Hepatocyte (in vitro differentiated cells): Measurements from ENCODE around the gene WDR86. TPM values are rescaled to one million over a fixed set of nuclear protein-coding genes. Genes with fewer than 3 reads are reported as not detected.

Experiments
- DNase-seq: peaks from one replicate; pipeline ENCODE4 v3.0.0-alpha.2; 2016; ENCODE audit warnings: low spot score
- H2AFZ ChIP-seq: fragments of 200-600 bp; sonication (generic); 2 replicates; pipeline ENCODE4 v1.6.0; 2016; ENCODE audit warnings: antibody characterized with exemption, mild to moderate bottlenecking
- H3K27ac ChIP-seq: fragments of 200-600 bp; sonication (generic); 2 replicates; pipeline ENCODE4 v1.5.1; 2016; ENCODE audit warnings: mild to moderate bottlenecking
- H3K27me3 ChIP-seq: fragments of 200-600 bp; sonication (generic); 2 replicates; pipeline ENCODE4 v1.6.1; 2016
- H3K36me3 ChIP-seq: fragments of 200-600 bp; sonication (generic); replicated peaks from 2 replicates; pipeline ENCODE4 v1.5.1; 2016; ENCODE audit warnings: low read depth; ENCODE audit not compliant: insufficient read depth
- H3K4me1 ChIP-seq: fragments of 200-600 bp; sonication (generic); 2 replicates; pipeline ENCODE4 v1.5.1; 2016; ENCODE audit warnings: mild to moderate bottlenecking, moderate library complexity; ENCODE audit not compliant: insufficient read depth
- H3K4me2 ChIP-seq: fragments of 200-600 bp; sonication (generic); 2 replicates; pipeline ENCODE4 v1.6.0; 2016
- H3K4me3 ChIP-seq: fragments of 200-600 bp; sonication (generic); 2 replicates; pipeline ENCODE4 v1.5.1; 2016; ENCODE audit warnings: mild to moderate bottlenecking
- H3K79me2 ChIP-seq: fragments of 200-600 bp; sonication (generic); 2 replicates; pipeline ENCODE4 v1.6.0; 2017; ENCODE audit warnings: mild to moderate bottlenecking
- H3K9me2 ChIP-seq: fragments of 200-600 bp; sonication (generic); replicated peaks from 2 replicates; pipeline ENCODE4 v1.6.0; 2017; ENCODE audit warnings: mild to moderate bottlenecking; ENCODE audit not compliant: insufficient read depth
- H3K9me3 ChIP-seq: fragments of 200-600 bp; sonication (generic); 2 replicates; pipeline ENCODE4 v1.5.1; 2016; ENCODE audit warnings: low read depth, mild to moderate bottlenecking
- H4K20me1 ChIP-seq: fragments of 200-600 bp; sonication (generic); 2 replicates; pipeline ENCODE4 v1.6.0; 2016; ENCODE audit warnings: mild to moderate bottlenecking; ENCODE audit not compliant: insufficient read depth, poor library complexity, severe bottlenecking
- EZH2 ChIP-seq: fragments of 200-600 bp; sonication (generic); IDR thresholded peaks from 2 replicates; pipeline ENCODE4 v1.6.1; 2016; ENCODE audit warnings: antibody characterized with exemption, mild to moderate bottlenecking, borderline replicate concordance
- EZH2phosphoT487 ChIP-seq: fragments of 200-600 bp; sonication (generic); IDR thresholded peaks from one replicate; pipeline ENCODE4 v1.6.1; 2018; ENCODE audit warnings: antibody characterized with exemption, mild to moderate bottlenecking, low read depth, moderate library complexity; ENCODE audit not compliant: unreplicated experiment, severe bottlenecking
- WGBS: methylation state at CpG from one replicate; pipeline ENCODE4 v1.1.6; 2016; ENCODE audit warnings: low lambda C conversion rate; ENCODE audit errors: missing lambda C conversion rate; 5-methylcytosine and 5-hydroxymethylcytosine counted together
- polyA plus RNA-seq: library from polyadenylated mRNA; unstranded; fragments of >200 nt; fragmentation: Nextera tagmentation; extraction: Ambion mirVana; gene quantifications from 2 replicates; pipeline ENCODE4 v1.2.1, GENCODE V29; 2016
- total RNA-seq: library from RNA; depleted of rRNA; stranded (reverse); fragments of >200 nt; gene quantifications from 2 replicates; pipeline ENCODE4 v1.2.3, GENCODE V29; 2014
- TF ChIP-seq, protein P1 (sequence below): fragments of 200-600 bp; sonication (generic); IDR thresholded peaks from 2 replicates; pipeline ENCODE4 v1.5.1; 2016; ENCODE audit warnings: antibody characterized with exemption, mild to moderate bottlenecking; ENCODE audit not compliant: poor library complexity

WDR86 gene
- total and polyA plus RNA-seq, 2 experiments from 2014 or later = 10.6 to 12.4 TPM

DNA sequence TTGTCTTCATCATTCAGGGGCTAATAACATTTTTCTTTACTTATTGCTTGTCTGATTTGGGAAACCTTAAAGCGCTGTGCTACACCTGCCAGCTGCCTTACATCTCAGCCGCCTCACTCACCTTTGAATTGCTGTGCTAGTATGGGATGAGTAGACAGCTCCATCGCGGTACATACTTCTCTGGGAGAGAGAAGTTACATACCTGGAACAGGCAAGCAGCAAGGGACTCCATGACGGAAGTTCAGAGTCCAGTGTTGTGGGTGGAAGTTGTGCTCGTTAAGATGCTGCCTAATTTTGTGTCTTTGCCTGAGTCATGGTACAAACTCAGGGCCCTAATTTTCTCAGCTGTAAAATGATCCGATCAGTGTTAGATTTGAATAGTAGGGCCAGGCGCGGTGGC, 66.3 kb downstream of the WDR86 start:
- H3K9me3 ChIP-seq = no peaks in the 10 kb centered on the region
- H3K79me2 ChIP-seq = peaks cover 32% of the 10 kb centered on the region
- H3K27ac ChIP-seq = no peak overlapping the region
- no peak overlapping the region for H3K4me3 ChIP-seq
- H4K20me1 ChIP-seq = no peaks in the 10 kb centered on the region
- TF ChIP-seq EZH2 = no peak
- TF ChIP-seq EZH2phosphoT487 = no peak
- TF ChIP-seq, protein P1, sequence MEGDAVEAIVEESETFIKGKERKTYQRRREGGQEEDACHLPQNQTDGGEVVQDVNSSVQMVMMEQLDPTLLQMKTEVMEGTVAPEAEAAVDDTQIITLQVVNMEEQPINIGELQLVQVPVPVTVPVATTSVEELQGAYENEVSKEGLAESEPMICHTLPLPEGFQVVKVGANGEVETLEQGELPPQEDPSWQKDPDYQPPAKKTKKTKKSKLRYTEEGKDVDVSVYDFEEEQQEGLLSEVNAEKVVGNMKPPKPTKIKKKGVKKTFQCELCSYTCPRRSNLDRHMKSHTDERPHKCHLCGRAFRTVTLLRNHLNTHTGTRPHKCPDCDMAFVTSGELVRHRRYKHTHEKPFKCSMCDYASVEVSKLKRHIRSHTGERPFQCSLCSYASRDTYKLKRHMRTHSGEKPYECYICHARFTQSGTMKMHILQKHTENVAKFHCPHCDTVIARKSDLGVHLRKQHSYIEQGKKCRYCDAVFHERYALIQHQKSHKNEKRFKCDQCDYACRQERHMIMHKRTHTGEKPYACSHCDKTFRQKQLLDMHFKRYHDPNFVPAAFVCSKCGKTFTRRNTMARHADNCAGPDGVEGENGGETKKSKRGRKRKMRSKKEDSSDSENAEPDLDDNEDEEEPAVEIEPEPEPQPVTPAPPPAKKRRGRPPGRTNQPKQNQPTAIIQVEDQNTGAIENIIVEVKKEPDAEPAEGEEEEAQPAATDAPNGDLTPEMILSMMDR = no peak
- peaks cover 23% of the 10 kb centered on the region for H3K4me1 ChIP-seq
- DNase-seq = no peak
- no peaks in the 10 kb centered on the region for H3K9me2 ChIP-seq
- H3K4me2 ChIP-seq = peak overlapping the region; percentile 77
- no peak overlapping the region for H2AFZ ChIP-seq
- no peaks in the 10 kb centered on the region for H3K27me3 ChIP-seq
- no peaks in the 10 kb centered on the region for H3K36me3 ChIP-seq
- 96% methylated on average over 9 of the region's 9 CpGs for WGBS

DNA sequence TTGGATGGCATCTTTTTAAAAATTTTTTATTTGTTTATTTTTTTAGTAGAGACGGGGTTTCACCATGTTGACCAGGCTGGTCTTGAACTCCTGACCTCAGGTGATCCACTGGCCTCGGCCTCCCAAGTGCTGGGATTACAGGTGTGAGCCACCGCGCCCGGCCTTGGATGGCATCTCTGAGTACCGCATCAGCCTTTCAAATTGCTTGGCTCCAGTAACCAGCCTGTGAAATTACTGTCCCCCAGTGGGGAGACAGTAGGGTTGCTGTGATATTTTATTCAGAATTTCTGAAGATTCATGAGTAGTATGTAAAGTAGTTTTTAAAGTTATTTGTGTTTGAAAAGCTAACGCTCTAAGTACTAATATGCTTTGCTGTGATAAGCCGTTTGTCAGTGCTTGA, 67.0 kb downstream of the WDR86 start:
- peaks cover 23% of the 10 kb centered on the region for H3K4me1 ChIP-seq
- H3K27me3 ChIP-seq = no peaks in the 10 kb centered on the region
- no peaks in the 10 kb centered on the region for H3K9me2 ChIP-seq
- H2AFZ ChIP-seq = no peak overlapping the region
- no peaks in the 10 kb centered on the region for H3K9me3 ChIP-seq
- WGBS = 85% methylated on average over 8 of the region's 8 CpGs
- no peaks in the 10 kb centered on the region for H4K20me1 ChIP-seq
- peak overlapping the region; percentile 56 for H3K4me3 ChIP-seq
- TF ChIP-seq EZH2phosphoT487 = no peak
- no peak overlapping the region for H3K27ac ChIP-seq
- peaks cover 27% of the 10 kb centered on the region for H3K79me2 ChIP-seq
- no peaks in the 10 kb centered on the region for H3K36me3 ChIP-seq
- peak overlapping the region; percentile 77 for H3K4me2 ChIP-seq
- no peak for DNase-seq

DNA sequence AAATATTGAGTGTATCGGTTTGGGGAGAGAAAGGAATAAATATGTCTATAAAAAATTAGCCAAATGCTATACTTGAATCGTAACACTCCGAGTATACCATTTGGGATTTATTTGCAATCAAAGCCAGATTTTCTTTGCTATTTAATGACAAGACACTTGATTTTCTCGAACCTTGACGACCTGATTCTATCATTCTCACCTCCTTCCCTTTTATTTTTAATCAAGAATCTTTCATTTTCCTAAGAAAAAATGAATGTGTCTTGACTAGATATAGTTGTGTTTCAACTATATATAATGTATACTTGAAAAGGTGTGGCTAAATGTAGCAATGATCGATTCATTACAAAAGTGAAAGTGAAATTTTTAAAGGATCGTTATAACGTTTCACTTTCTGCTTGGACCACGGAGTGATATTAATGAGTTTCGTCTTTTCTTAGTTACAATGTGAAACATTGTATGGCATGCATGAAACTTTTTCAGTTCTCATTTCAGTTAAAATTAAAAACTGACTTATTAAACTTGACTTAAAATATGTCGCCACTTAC, 67.7 kb downstream of the WDR86 start:
- H2AFZ ChIP-seq = peak overlapping the region; percentile 66
- H3K27me3 ChIP-seq = no peaks in the 10 kb centered on the region
- no peak for DNase-seq
- no peaks in the 10 kb centered on the region for H3K9me2 ChIP-seq
- peak overlapping the region; percentile 56 for H3K4me3 ChIP-seq
- TF ChIP-seq EZH2phosphoT487 = no peak
- TF ChIP-seq, protein P1 = no peak
- no peak for TF ChIP-seq EZH2
- H3K79me2 ChIP-seq = peaks cover 25% of the 10 kb centered on the region
- no peaks in the 10 kb centered on the region for H3K9me3 ChIP-seq
- peak overlapping the region; percentile 77 for H3K4me2 ChIP-seq
- peak overlapping the region; percentile 41 for H3K27ac ChIP-seq
- H3K36me3 ChIP-seq = no peaks in the 10 kb centered on the region
- H4K20me1 ChIP-seq = no peaks in the 10 kb centered on the region
- WGBS = 29% methylated on average over 11 of the region's 11 CpGs
- H3K4me1 ChIP-seq = peaks cover 23% of the 10 kb centered on the region

- Histone ChIP-seq H3K36me3 (no peaks in the 10 kb centered on the region), H3K9me3 (no peaks in the 10 kb centered on the region), H3K4me1 (peaks cover 20% of the 10 kb centered on the region), H3K27ac (peak within 1 kb of the TSS; percentile 41), H3K4me3 (peak within 1 kb of the TSS; percentile 56), H3K9me2 (no peaks in the 10 kb centered on the region), H3K27me3 (no peaks in the 10 kb centered on the region), H4K20me1 (no peaks in the 10 kb centered on the region), H3K79me2 (peaks cover 25% of the 10 kb centered on the region), H3K4me2 (peak within 1 kb of the TSS; percentile 77), H2AFZ (peak within 1 kb of the TSS; percentile 66)
- 8% methylated on average over 26 of the region's 72 CpGs for WGBS
- peak; percentile 97 for DNase-seq
- TF ChIP-seq EZH2phosphoT487 (no peak), EZH2 (no peak)
- TF ChIP-seq, protein P1 = no peak
These were observed 68.3 kb downstream of the WDR86 start, which contains the start of gene NUB1 for GRCh38 chr7:151341357-151342101. NUB1 (plus strand) TSS chr7:151341812; CDS start chr7:151345350, 3,538 bp downstream.
